ENCODE measurements around the gene ABCC11.

DNA sequence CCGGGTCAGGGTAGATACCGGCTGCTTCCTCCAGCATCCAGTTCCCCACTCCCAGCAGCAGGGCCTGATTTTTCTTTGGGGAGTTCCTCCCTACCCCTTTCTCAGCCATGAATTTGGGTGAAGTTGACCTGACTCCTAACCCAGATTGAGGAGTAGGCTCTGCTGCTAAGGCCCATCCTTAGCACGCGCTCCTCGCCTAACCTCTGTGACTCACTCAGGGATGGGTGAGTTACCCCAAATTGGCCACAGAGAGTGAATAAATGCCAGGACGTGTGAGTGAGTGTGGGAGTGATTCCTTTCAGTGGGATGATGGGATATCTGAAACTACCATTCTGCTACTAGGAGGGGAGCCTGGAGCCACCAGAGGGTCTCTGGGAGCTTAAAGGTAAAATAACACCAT lies 62.7 kb downstream of the ABCC11 start:
- TF ChIP-seq, protein P1, sequence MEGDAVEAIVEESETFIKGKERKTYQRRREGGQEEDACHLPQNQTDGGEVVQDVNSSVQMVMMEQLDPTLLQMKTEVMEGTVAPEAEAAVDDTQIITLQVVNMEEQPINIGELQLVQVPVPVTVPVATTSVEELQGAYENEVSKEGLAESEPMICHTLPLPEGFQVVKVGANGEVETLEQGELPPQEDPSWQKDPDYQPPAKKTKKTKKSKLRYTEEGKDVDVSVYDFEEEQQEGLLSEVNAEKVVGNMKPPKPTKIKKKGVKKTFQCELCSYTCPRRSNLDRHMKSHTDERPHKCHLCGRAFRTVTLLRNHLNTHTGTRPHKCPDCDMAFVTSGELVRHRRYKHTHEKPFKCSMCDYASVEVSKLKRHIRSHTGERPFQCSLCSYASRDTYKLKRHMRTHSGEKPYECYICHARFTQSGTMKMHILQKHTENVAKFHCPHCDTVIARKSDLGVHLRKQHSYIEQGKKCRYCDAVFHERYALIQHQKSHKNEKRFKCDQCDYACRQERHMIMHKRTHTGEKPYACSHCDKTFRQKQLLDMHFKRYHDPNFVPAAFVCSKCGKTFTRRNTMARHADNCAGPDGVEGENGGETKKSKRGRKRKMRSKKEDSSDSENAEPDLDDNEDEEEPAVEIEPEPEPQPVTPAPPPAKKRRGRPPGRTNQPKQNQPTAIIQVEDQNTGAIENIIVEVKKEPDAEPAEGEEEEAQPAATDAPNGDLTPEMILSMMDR (IDR thresholded peaks at IDR 0.05; ENCODE audit: borderline replicate concordance, extremely low read depth, low read length, poor library complexity, severe bottlenecking) = no peak
- no peak for TF ChIP-seq EZH2 (IDR thresholded peaks at IDR 0.05; ENCODE audit: borderline replicate concordance, low read depth, low read length, severe bottlenecking)
